ENCODE results near the gene ARHGEF18.

ARHGEF18 gene

GRCh38 chr19:7376151-7376852, 27.6 kb downstream of the ARHGEF18 start:
- H3K79me2 ChIP-seq (ENCODE audit: control insufficient read depth, low read length), result peaks cover 9% of the 10 kb centered on the region
- peaks cover 18% of the 10 kb centered on the region for H3K4me1 ChIP-seq (ENCODE audit: control insufficient read depth, low read length)
- no peak overlapping the region for H3K4me2 ChIP-seq (ENCODE audit: low read length)
- H3K27ac ChIP-seq (ENCODE audit: low read depth, low read length), result no peak overlapping the region
- no peaks in the 10 kb centered on the region for H3K9me3 ChIP-seq (ENCODE audit: control insufficient read depth, insufficient read depth, low read length)
- H3K36me3 ChIP-seq (ENCODE audit: control insufficient read depth, low read length), result peaks cover 84% of the 10 kb centered on the region
- H3K9me2 ChIP-seq (replicated peaks; ENCODE audit: control insufficient read depth, low read length), result no peaks in the 10 kb centered on the region
- H4K20me1 ChIP-seq (ENCODE audit: control insufficient read depth, insufficient read depth, low read depth, low read length), result 0 out of 2 replicates have a peak, but pooled peaks cover 9% of the 10 kb centered on the region
- H3K27me3 ChIP-seq (ENCODE audit: control insufficient read depth, low read length), result no peaks in the 10 kb centered on the region
- no peak overlapping the region for H3K4me3 ChIP-seq (ENCODE audit: low read length)
- TF ChIP-seq EZH2phosphoT487 (IDR thresholded peaks at IDR 0.05; ENCODE audit: borderline replicate concordance, low read length), result no peak
- no peak for TF ChIP-seq CTCF (IDR thresholded peaks at IDR 0.05; ENCODE audit: low read depth, low read length, poor library complexity, severe bottlenecking)
- H3F3A ChIP-seq (ENCODE audit: control insufficient read depth, insufficient read depth), result peaks cover 5% of the 10 kb centered on the region; the same call in 1 of the 2 replicates

DNA sequence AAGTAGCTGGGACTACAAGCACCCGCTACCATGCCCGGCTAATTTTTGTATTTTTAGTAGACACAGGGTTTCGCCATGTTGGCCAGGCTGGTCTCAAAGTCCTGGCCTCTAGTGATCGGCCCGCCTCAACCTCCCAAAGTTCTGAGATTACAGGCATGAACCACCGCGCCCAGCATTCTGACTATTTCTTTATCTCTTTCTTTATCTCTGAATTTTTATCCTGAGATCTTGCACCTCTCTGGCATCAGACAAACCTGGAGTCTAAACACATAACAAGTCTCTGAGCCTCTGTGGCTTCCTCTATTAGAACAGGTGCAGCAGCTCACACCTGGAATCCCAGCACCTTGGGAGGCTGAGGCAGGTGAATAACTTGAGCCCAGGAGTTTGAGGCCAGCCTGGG, 28.5 kb downstream of the ARHGEF18 start:
- no peak overlapping the region for H3K4me2 ChIP-seq (ENCODE audit: low read length)
- peaks cover 18% of the 10 kb centered on the region for H3K4me1 ChIP-seq (ENCODE audit: control insufficient read depth, low read length)
- H3K9me2 ChIP-seq (replicated peaks; ENCODE audit: control insufficient read depth, low read length), result no peaks in the 10 kb centered on the region
- peaks cover 4% of the 10 kb centered on the region; the same call in 1 of the 2 replicates for H3K79me2 ChIP-seq (ENCODE audit: control insufficient read depth, low read length)
- H3K27me3 ChIP-seq (ENCODE audit: control insufficient read depth, low read length), result no peaks in the 10 kb centered on the region
- peaks cover 81% of the 10 kb centered on the region for H3K36me3 ChIP-seq (ENCODE audit: control insufficient read depth, low read length)
- no peak overlapping the region for H3K4me3 ChIP-seq (ENCODE audit: low read length)
- peaks cover 7% of the 10 kb centered on the region; the same call in 1 of the 2 replicates for H3F3A ChIP-seq (ENCODE audit: control insufficient read depth, insufficient read depth)
- TF ChIP-seq EZH2phosphoT487 (IDR thresholded peaks at IDR 0.05; ENCODE audit: borderline replicate concordance, low read length), result no peak
- no peak for TF ChIP-seq CTCF (IDR thresholded peaks at IDR 0.05; ENCODE audit: low read depth, low read length, poor library complexity, severe bottlenecking)
- H3K27ac ChIP-seq (ENCODE audit: low read depth, low read length), result no peak overlapping the region
- H3K9me3 ChIP-seq (ENCODE audit: control insufficient read depth, insufficient read depth, low read length), result no peaks in the 10 kb centered on the region
- H4K20me1 ChIP-seq (ENCODE audit: control insufficient read depth, insufficient read depth, low read depth, low read length), result 0 out of 2 replicates have a peak, but pooled peaks cover 5% of the 10 kb centered on the region

DNA sequence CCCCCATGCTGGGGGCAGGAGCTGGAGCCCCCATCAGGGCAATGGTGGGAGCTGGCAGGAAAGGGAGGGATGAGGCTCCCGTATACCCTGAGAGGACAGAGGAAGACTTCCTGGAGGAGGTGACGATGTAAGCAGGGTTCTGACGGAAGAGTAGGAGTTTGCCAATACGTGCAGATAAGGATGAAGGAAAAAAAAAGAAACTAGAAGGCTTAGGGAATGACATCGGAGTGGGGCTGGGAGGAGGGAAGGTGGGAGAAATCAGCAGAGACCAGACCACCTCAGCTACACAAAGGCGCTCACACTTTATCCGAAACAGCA, 32.3 kb downstream of the ARHGEF18 start:
- H3F3A ChIP-seq (ENCODE audit: control insufficient read depth, insufficient read depth), result peaks cover 9% of the 10 kb centered on the region; the same call in 1 of the 2 replicates
- peaks cover 83% of the 10 kb centered on the region for H3K36me3 ChIP-seq (ENCODE audit: control insufficient read depth, low read length)
- no peak overlapping the region for H3K27ac ChIP-seq (ENCODE audit: low read depth, low read length)
- TF ChIP-seq EZH2phosphoT487 (IDR thresholded peaks at IDR 0.05; ENCODE audit: borderline replicate concordance, low read length), result no peak
- TF ChIP-seq CTCF (IDR thresholded peaks at IDR 0.05; ENCODE audit: low read depth, low read length, poor library complexity, severe bottlenecking), result no peak
- no peak overlapping the region for H3K4me2 ChIP-seq (ENCODE audit: low read length)
- no peaks in the 10 kb centered on the region for H3K9me3 ChIP-seq (ENCODE audit: control insufficient read depth, insufficient read depth, low read length)
- no peak overlapping the region for H3K4me3 ChIP-seq (ENCODE audit: low read length)
- H3K79me2 ChIP-seq (ENCODE audit: control insufficient read depth, low read length), result peaks cover 25% of the 10 kb centered on the region
- H3K4me1 ChIP-seq (ENCODE audit: control insufficient read depth, low read length), result peaks cover 18% of the 10 kb centered on the region
- H4K20me1 ChIP-seq (ENCODE audit: control insufficient read depth, insufficient read depth, low read depth, low read length), result 0 out of 2 replicates have a peak, but pooled peaks cover 4% of the 10 kb centered on the region
- H3K9me2 ChIP-seq (replicated peaks; ENCODE audit: control insufficient read depth, low read length), result no peaks in the 10 kb centered on the region
- H3K27me3 ChIP-seq (ENCODE audit: control insufficient read depth, low read length), result no peaks in the 10 kb centered on the region
